Measurements from ENCODE around the gene SFRP2.

The SFRP2 gene

GRCh38 chr4:153792618-153793247, 3.9 kb upstream of the SFRP2 start:
- no peak for DNase-seq

- DNase-seq = no peak
Measured at GRCh38 chr4:153791746-153792617, 3.1 kb upstream of the SFRP2 start.

GRCh38 chr4:153790962-153791551, 2.2 kb upstream of the SFRP2 start:
- no peak for DNase-seq

GRCh38 chr4:153790500-153790865, 1.6 kb upstream of the SFRP2 start:
- no peak for DNase-seq

GRCh38 chr4:153789741-153790499, 1.0 kb upstream of the SFRP2 start:
- DNase-seq = no peak

GRCh38 chr4:153788051-153788412, 851 bp downstream of the SFRP2 start:
- no peak for DNase-seq

GRCh38 chr4:153787575-153787974, 1.3 kb downstream of the SFRP2 start:
- no peak for DNase-seq

GRCh38 chr4:153787061-153787560, 1.8 kb downstream of the SFRP2 start:
- no peak for DNase-seq

- DNase-seq = no peak
Measured at GRCh38 chr4:153785910-153786721, 2.8 kb downstream of the SFRP2 start.

GRCh38 chr4:153784166-153784699, 4.7 kb downstream of the SFRP2 start:
- no peak for DNase-seq

- DNase-seq = no peak
Measured at GRCh38 chr4:153782581-153782980, 6.3 kb downstream of the SFRP2 start.

GRCh38 chr4:153781717-153782416, 7.0 kb downstream of the SFRP2 start:
- DNase-seq = no peak

GRCh38 chr4:153781280-153781679, 7.6 kb downstream of the SFRP2 start:
- no peak for DNase-seq

- DNase-seq = no peak
Measured at GRCh38 chr4:153780876-153781275, 8.0 kb downstream of the SFRP2 start.

GRCh38 chr4:153780221-153780620, 8.7 kb downstream of the SFRP2 start:
- no peak for DNase-seq

GRCh38 chr4:153778383-153778782, 10.5 kb downstream of the SFRP2 start:
- no peak for DNase-seq

- no peak for DNase-seq
Measured at GRCh38 chr4:153777421-153777820, 11.5 kb downstream of the SFRP2 start.

- no peak for DNase-seq
Measured at GRCh38 chr4:153776601-153777000, 12.3 kb downstream of the SFRP2 start.

GRCh38 chr4:153773236-153773690, 15.6 kb downstream of the SFRP2 start:
- DNase-seq = no peak

- DNase-seq = no peak
Measured at GRCh38 chr4:153771046-153771445, 17.8 kb downstream of the SFRP2 start.

- DNase-seq = no peak
Measured at GRCh38 chr4:153766758-153767157, 22.1 kb downstream of the SFRP2 start.
